Stimulated activated CD4-positive, alpha-beta T cell treated with anti-CD3 and anti-CD28 coated beads, TNF-alpha, amount 100 ng/mL, for 1 hour (primary cell): ENCODE results near the gene PSMB3.

Experiments
- DNase-seq, 3 donors: peaks; one replicate each; pipeline ENCODE4 v3.0.0-alpha.2; 2020; ENCODE audit warnings: low read depth in 3 of 3, low spot score in 1 of 3

Gene PSMB3

DNA sequence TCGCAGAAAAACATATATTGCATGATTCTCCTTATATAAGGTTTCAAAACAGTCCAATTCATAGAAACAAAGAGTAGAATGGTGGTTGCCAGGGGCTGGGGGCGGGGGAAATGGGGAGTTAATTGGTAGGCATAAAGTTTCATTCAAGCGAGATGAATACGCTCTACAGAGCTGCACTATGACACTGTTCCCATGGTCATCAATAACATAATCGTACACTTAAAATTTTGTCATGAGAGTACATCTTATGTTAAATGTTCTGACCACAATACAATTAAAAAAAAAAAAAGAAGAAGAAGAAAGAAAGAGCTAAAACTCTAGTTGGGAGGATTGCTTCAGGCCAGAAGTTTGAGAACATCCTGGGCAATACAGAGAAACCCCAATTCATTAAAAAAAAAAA lies 41.7 kb downstream of the PSMB3 start:
- DNase-seq: no peak

DNA sequence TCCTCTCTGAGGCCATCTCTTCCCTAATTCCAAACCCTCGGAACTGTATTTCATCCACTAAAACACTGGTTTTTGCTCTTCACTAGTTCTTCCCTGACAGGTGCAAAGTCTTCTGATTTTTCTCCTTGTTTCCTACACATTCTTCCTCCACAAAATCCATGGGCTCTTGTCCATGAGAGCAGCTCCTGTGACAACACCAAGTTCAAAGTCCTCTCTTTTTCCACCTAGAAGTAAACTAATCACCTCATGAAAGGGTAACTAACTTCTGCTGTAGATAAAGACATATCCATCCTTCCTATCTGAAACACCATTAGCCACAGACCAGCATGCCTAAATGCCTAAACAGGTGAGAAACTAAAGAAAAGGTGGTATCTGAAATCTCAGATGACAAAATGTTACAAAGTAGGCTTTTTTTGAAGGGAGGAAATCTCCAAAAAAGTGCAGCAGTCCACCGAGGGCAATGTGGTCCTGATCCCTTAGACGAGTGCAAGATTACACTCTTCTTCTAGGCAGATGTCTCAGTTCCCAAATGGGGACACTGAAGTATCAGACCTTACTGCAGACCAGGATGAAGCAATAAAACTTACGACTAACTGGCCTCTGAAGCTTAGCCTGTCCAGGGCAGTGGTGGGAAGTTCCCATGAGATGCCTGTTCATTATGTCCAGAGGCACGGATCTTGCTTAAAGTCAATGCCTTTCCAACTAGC lies 44.1 kb downstream of the PSMB3 start:
- DNase-seq: no peak

DNA sequence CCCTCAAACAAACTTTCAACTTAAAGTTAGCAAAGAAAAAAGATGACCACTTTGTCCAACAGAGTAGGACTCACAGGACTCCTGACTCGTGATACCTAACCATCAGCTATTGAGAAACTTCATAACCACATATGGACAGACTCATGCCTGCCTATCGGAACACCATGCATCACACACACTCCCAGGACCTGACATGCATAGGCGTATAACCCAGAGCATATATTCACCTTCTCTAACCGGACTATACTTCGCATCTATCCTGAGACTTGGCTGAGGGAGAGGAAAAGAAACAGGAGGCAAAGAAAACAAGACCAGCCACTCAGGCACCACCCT lies 44.6 kb downstream of the PSMB3 start:
- DNase-seq: no peak

DNA sequence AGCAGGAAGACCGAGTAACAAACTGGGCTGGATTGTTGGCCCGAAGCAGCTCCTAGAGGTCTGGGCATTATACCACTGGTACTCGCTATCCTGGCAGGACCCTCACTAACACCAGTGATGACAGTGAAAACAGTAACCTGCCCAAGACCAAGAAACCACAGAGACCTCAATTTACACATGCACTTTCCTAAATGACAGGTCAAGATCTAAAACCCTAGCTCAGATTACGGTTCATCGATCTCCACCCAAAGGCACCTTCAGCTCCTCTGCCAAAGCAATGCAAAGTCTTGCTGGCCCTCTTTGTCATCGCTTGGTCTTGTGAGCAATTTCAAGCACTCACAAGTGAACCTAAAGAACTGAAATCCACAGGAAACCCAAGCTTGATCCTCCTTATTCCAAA lies 45.3 kb downstream of the PSMB3 start:
- DNase-seq: no peak

DNA sequence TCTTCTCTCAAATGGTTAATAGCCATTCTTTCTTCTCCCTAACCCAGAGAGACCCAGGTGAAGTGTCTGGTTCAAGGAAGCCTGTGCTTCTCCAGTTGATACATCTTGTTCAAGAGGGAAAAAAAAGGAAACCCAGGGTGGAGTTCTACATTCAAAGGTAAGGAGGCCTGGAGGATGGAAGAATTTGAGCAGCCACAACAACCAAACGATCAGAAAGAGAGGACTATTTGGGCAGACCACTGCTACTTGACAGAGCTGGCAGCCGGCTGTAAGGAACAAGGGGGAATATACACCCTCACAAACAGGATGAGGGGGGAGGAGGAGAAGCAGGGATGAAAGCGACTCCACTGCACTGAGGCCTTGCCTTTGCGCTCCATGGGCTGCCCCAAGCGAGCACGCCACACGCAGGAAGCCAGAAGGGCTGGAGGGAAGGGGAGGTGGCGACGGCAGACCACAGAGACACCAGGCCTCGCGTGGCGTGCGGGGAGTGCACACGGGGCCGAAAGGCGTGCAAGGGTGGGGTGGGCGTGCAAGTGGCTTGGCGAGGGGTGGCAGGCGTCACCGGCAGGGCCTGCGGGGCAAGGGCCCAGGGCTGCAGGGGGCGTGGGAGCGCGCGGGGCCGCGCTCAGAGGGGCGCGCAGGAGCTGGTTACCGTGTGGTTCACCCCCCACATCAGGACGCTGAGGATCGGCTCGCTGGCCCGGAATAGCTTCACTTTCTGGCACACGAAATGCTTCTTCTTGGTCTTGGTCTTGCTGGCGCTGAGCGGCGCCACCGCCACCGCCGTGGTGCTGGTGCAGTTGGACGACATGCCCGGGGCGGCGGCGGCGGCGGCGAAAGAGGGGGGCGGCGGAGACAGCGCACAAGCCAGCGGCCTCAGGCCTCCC lies 46.3 kb downstream of the PSMB3 start:
- peak in 2 of 3 donors; percentile 2 to 3 for DNase-seq

DNA sequence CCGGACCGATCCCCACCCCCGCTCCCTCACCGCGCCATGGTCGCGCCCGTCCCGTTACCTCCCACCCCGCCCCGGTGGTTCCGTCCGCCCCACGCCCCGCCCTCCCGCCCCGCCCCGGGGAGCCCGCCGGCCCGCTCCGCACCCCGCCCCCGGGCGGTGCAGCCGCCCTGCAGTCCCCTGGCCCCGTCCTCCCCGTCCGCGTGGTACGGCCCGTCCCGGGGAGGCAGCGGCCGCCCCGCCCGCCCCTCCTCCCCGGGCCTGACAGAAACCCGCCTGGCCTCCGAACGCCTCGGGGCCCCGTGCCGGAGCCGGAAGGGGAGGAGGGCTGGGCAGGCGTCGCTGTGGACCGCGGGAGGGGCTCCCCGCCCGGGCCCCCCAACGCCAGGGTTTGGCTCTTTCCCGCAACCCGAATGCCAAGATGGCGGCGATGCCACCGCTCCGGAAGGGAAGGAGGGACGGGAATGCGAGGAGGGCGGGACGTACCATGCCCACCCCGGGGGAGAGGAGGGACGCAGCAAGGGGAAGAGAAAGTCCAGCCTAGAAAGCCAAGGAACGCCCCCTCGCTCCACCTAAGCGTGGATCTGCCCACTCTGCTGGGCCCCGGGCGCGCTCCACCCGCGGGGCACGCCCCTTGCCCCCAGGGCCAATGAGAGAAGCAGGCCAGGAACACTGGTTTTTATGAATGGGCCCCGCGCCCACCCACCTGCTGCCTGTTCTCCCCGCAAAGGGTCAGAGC lies 47.1 kb downstream of the PSMB3 start, which contains the start of gene PIP4K2B:
Gene PIP4K2B, minus strand, starts transcription at position 56 of the 736 bp plus-strand sequence. CDS start 132 bp downstream, outside the sequence.
- peak; percentile 51 to 71 (median 64) for DNase-seq

DNA sequence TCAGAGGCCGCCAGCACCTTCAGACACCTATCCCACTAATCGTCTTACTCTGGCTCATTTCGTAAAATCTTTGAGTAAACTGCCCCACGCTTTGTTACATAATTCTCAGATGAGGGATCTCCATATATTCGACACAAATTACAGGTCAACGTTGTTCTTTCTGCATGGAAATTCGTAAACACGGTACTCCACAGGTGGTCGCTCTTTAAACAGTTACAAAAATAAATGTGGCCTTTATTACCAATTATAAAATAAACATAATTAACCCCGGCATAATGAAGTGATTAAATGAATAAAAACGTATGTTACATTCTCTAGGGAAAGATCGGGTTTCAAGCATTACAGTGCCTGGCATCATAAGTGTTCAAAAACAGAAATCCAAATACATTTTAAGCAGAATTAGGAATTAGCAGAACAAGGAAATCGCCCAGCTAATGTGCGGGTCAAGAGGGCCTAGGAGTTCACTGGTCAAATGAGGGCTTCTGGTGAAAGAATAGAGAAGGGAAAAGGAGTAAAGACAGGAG lies 47.8 kb downstream of the PSMB3 start:
- DNase-seq: no peak

DNA sequence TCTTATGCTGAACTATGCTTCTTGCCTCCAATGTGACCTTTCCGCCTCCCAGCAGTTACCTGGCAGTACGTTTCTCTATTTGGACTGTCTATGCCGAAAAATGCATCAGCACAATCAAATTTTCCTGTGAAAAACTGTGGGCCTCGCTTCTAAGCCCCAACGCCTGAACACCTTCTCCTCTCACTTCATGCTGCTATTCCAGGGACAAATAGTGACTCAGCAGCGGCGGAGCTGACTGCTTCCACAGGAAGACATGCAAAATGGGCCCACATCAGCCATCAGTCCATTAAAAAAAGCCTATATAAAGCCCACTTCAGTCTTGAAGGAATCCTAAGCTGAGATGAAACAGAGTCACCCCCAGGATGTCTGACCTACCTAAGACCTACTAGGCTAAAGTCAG lies 57.3 kb downstream of the PSMB3 start:
- DNase-seq: no peak
